ENCODE data around the gene GBP5.

DNA sequence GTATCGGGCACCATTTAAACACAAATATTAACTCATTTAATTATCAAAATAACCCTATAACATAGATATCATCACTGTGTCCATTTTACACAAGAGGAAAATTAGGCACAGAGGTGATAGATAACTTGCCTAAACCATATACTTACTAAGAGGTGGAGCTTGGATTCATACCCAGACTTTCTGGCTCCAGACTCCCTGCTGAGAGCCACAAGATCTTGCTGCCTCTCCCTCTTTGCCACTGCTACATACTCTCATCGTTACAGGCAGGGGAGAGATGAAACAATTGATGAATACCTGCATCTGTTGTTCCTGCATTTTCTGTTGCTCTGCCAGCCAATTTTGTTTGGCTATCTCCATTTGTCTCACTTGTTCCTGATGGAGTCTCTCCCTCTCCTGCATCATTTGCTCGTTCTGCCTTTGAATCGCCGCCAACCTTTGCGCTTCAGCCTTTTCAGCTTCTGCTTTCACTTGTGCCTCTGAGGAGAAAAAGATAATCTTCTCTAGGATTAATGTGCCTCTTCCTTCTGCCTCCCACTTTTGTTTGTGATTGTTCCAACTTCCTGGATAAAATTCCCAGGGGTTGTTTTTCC lies 10.6 kb downstream of the GBP5 start:
- TF ChIP-seq, protein P1, sequence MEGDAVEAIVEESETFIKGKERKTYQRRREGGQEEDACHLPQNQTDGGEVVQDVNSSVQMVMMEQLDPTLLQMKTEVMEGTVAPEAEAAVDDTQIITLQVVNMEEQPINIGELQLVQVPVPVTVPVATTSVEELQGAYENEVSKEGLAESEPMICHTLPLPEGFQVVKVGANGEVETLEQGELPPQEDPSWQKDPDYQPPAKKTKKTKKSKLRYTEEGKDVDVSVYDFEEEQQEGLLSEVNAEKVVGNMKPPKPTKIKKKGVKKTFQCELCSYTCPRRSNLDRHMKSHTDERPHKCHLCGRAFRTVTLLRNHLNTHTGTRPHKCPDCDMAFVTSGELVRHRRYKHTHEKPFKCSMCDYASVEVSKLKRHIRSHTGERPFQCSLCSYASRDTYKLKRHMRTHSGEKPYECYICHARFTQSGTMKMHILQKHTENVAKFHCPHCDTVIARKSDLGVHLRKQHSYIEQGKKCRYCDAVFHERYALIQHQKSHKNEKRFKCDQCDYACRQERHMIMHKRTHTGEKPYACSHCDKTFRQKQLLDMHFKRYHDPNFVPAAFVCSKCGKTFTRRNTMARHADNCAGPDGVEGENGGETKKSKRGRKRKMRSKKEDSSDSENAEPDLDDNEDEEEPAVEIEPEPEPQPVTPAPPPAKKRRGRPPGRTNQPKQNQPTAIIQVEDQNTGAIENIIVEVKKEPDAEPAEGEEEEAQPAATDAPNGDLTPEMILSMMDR (IDR thresholded peaks at IDR 0.05 in 4 of 5, conservative IDR thresholded peaks at IDR 0.05 in 1 of 5) = no peak
- no peak for TF ChIP-seq POLR2A (IDR thresholded peaks at IDR 0.05)
